Upper lobe of left lung (tissue), 6 donors: ENCODE data around the gene JAGN1. TPM values are rescaled to one million over a fixed set of nuclear protein-coding genes. Genes with fewer than 3 reads are reported as not detected.
"Not testable (repeated sequence)": the region's sequence is repeated elsewhere in the genome, so short reads cannot be mapped to it uniquely, and the experiment has no call there.

ENCODE experiments used
- ATAC-seq, 2 donors: fragments of 200-7000 bp; cut with Tn5 transposase; one replicate each; pipeline ENCODE4 v1.9.1; 2022; ENCODE audit warnings: mild to moderate bottlenecking in 2 of 2, moderate library complexity in 2 of 2; ENCODE audit not compliant: low FRiP score in 2 of 2
- DNase-seq, 2 donors: peaks; one replicate each; pipeline ENCODE4 v3.0.0-alpha.2; 2019 to 2020
- H3K27ac ChIP-seq, 4 donors: fragments of 200-600 bp; sonication (generic); one replicate each; pipeline ENCODE4 v1.5.1; 2016 to 2019
- H3K27me3 ChIP-seq, 4 donors: fragments of 200-600 bp; sonication (generic); one replicate each; pipeline ENCODE4 v1.5.1; 2017 to 2019
- H3K36me3 ChIP-seq, 4 donors: fragments of 200-600 bp; sonication (generic); one replicate each; pipeline ENCODE4 v1.5.1; 2016 to 2019
- H3K4me1 ChIP-seq, 4 donors: fragments of 200-600 bp; sonication (generic); one replicate each; pipeline ENCODE4 v1.5.1; 2018 to 2019
- H3K4me3 ChIP-seq, 4 donors: fragments of 200-600 bp; sonication (generic); one replicate each; pipeline ENCODE4 v1.5.1; 2017 to 2019; ENCODE audit warnings: mild to moderate bottlenecking in 2 of 4, moderate library complexity in 1 of 4
- H3K9me3 ChIP-seq, 4 donors: fragments of 200-600 bp; sonication (generic); one replicate each; pipeline ENCODE4 v1.5.1; 2018 to 2019
- CTCF ChIP-seq, 6 experiments: fragments of 450-650 bp in 4 of 6; fragments of 200-600 bp in 2 of 6; sonication (generic) in 2 of 6; IDR thresholded peaks; one replicate each; pipeline ENCODE4 v1.5.1; 2016 to 2019; ENCODE audit warnings: antibody characterized with exemption in 6 of 6
- EP300 ChIP-seq, 4 donors: sonication (generic); formaldehyde crosslinking; IDR thresholded peaks; one replicate each; pipeline ENCODE4 v1.5.1; 2017; ENCODE audit warnings: antibody characterized with exemption in 4 of 4, control low read depth in 2 of 4
- POLR2A ChIP-seq, 4 donors: fragments of 450-650 bp; IDR thresholded peaks; one replicate each; pipeline ENCODE4 v1.5.1; 2016 to 2017; ENCODE audit warnings: antibody characterized with exemption in 4 of 4, mild to moderate bottlenecking in 2 of 4
- POLR2AphosphoS5 ChIP-seq, 2 donors: sonication (generic); formaldehyde crosslinking; IDR thresholded peaks; one replicate each; pipeline ENCODE4 v1.5.1; 2017; ENCODE audit warnings: antibody characterized with exemption in 2 of 2
- WGBS, 2 donors: methylation state at CpG; one replicate each; pipeline ENCODE4 v1.1.5; 2017 to 2018; 5-methylcytosine and 5-hydroxymethylcytosine counted together
- total RNA-seq, 6 donors: library from RNA; depleted of rRNA in 4 of 6; stranded (reverse); fragments of >200 nt in 4 of 6; gene quantifications; one replicate each; pipeline versions ENCODE4 v1.1.0 to v1.2.1, GENCODE V29; 2016 to 2021
- donor health status: DM: no; HTN: no; CAD: no; lungs with moderate emphysema.
- donor health status: DM: no; HTN: yes; CAD: no; lungs with severe emphysema.

JAGN1 gene
- total RNA-seq, 6 donors from 2014 or later = 4.2 to 33.3 (median 24.2) TPM

GRCh38 chr3:9934993-9935392, 44.6 kb downstream of the JAGN1 start:
- no peaks in the 10 kb centered on the region for H3K9me3 ChIP-seq
- peaks cover 0 to 32% (median 4%) of the 10 kb centered on the region in 4 donors for H3K36me3 ChIP-seq
- no peak for DNase-seq
- no peak for ATAC-seq
- H3K27ac ChIP-seq = peak overlapping the region in 3 of 4 donors; percentile 35 to 96 (median 89)
- TF ChIP-seq POLR2AphosphoS5 (IDR thresholded peaks at IDR 0.05) = no peak
- H3K4me3 ChIP-seq = no peak overlapping the region
- peaks cover 23 to 37% (median 28%) of the 10 kb centered on the region in 4 donors for H3K4me1 ChIP-seq
- no peaks in the 10 kb centered on the region for H3K27me3 ChIP-seq
- WGBS, 2 donors = 58 to 59% methylated on average over 4 of the region's 4 CpGs

- H3K9me3 ChIP-seq = no peaks in the 10 kb centered on the region
- ATAC-seq (no peak), DNase-seq (no peak)
- no peaks in the 10 kb centered on the region for H3K27me3 ChIP-seq
- H3K27ac ChIP-seq = no peak overlapping the region
- H3K4me3 ChIP-seq = no peak overlapping the region
- WGBS, 2 donors = 73 to 80% methylated on average over 5 of the region's 5 CpGs
- peaks cover 23 to 37% (median 28%) of the 10 kb centered on the region in 4 donors for H3K4me1 ChIP-seq
- TF ChIP-seq POLR2AphosphoS5 (IDR thresholded peaks at IDR 0.05) (no peak), POLR2A (IDR thresholded peaks at IDR 0.05) (no peak), CTCF (IDR thresholded peaks at IDR 0.05) (no peak), EP300 (IDR thresholded peaks at IDR 0.05) (no peak)
- peaks cover 0 to 33% (median 8%) of the 10 kb centered on the region in 4 donors for H3K36me3 ChIP-seq
Measured at GRCh38 chr3:9935966-9936510, 45.6 kb downstream of the JAGN1 start.

GRCh38 chr3:9937486-9938238, 47.3 kb downstream of the JAGN1 start:
- peaks cover 0 to 40% (median 11%) of the 10 kb centered on the region in 4 donors for H3K36me3 ChIP-seq
- no peak overlapping the region for H3K27ac ChIP-seq
- peaks cover 16 to 29% (median 22%) of the 10 kb centered on the region in 4 donors for H3K4me1 ChIP-seq
- TF ChIP-seq CTCF (IDR thresholded peaks at IDR 0.05) (no peak), POLR2AphosphoS5 (IDR thresholded peaks at IDR 0.05) (no peak), POLR2A (IDR thresholded peaks at IDR 0.05) (no peak), EP300 (IDR thresholded peaks at IDR 0.05) (no peak)
- no peaks in the 10 kb centered on the region for H3K27me3 ChIP-seq
- 94% methylated on average over 5 to 13 of the region's 13 CpGs for WGBS, 2 donors
- H3K9me3 ChIP-seq = no peaks in the 10 kb centered on the region
- no peak for ATAC-seq
- H3K4me3 ChIP-seq = no peak overlapping the region
- no peak for DNase-seq

- no peaks in the 10 kb centered on the region for H3K9me3 ChIP-seq
- no peak overlapping the region for H3K27ac ChIP-seq
- ATAC-seq = no peak
- peaks cover 14 to 24% (median 19%) of the 10 kb centered on the region in 4 donors for H3K4me1 ChIP-seq
- no peaks in the 10 kb centered on the region for H3K27me3 ChIP-seq
- H3K36me3 ChIP-seq = peaks cover 0 to 49% (median 17%) of the 10 kb centered on the region in 4 donors
- no peak for TF ChIP-seq POLR2AphosphoS5 (IDR thresholded peaks at IDR 0.05)
- TF ChIP-seq EP300 (IDR thresholded peaks at IDR 0.05) = no peak
- no peak for TF ChIP-seq POLR2A (IDR thresholded peaks at IDR 0.05)
- TF ChIP-seq CTCF (IDR thresholded peaks at IDR 0.05) = no peak
- 97 to 99% methylated on average over 2 of the region's 2 CpGs for WGBS, 2 donors
- H3K4me3 ChIP-seq = no peak overlapping the region
- DNase-seq = no peak
Measured at GRCh38 chr3:9938966-9939365, 48.6 kb downstream of the JAGN1 start.

- not testable (repeated sequence) for H3K27ac ChIP-seq, ATAC-seq, H3K9me3 ChIP-seq, H3K4me3 ChIP-seq, H3K27me3 ChIP-seq
- H3K36me3 ChIP-seq = peaks cover 0 to 56% (median 22%) of the 10 kb centered on the region in 4 donors
- WGBS, 2 donors = 98% methylated on average over 19 of the region's 32 CpGs; no CpG with 5 or more reads in 1 of the 2 donors
- H3K4me1 ChIP-seq = peaks cover 5 to 18% (median 10%) of the 10 kb centered on the region in 4 donors
- peak in 1 of 2 donors; percentile 72 for DNase-seq
Measured at GRCh38 chr3:9939906-9940305, 49.5 kb downstream of the JAGN1 start.
